ENCODE measurements around the gene ERFE. TPM values are rescaled to one million over a fixed set of nuclear protein-coding genes. Genes with fewer than 3 reads are reported as not detected.

The ERFE gene
- total RNA-seq, 4 donors from 2014 or later = 0.40 to 0.57 (median 0.53) TPM; not detected in 1

DNA sequence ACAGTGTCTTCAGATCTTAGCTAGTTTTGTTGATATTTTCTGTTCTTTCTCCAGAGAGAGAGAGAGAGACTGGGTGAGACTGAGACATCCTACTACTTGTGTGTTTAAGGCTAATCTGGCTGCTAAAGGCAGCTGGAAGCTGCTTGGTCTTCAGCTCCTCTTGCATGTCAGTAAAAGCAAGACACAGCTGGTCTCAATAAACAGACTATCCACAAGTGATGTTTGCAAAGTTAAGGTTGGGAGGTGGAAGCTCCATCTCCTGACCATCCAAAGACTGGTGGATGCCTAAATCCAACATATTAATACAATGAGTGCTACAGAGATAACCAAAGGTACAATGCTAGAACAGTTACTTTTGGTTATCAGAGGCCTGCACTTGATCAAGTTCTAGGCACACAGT lies 17.8 kb downstream of the ERFE start:
- TF ChIP-seq CTCF (IDR thresholded peaks at IDR 0.05) (no peak), POLR2A (IDR thresholded peaks at IDR 0.05) (no peak)
- H3K27ac ChIP-seq = peak overlapping the region in 2 of 4 donors; percentile 12 to 56

GRCh38 chr2:238180554-238180953 lies 21.8 kb downstream of the ERFE start:
- no peak overlapping the region for H3K4me3 ChIP-seq
- H3K36me3 ChIP-seq = peaks cover 0 to 94% (median 0%) of the 10 kb centered on the region in 3 donors
- no peak overlapping the region for H3K27ac ChIP-seq
- no peaks in the 10 kb centered on the region for H3K9me3 ChIP-seq
- TF ChIP-seq POLR2A (IDR thresholded peaks at IDR 0.05) = no peak
- H3K27me3 ChIP-seq = no peaks in the 10 kb centered on the region
- no peak for DNase-seq
- no peaks in the 10 kb centered on the region for H3K4me1 ChIP-seq

More for the DNA sequence above, 17.8 kb downstream of the ERFE start:
- H3K9me3 ChIP-seq = no peaks in the 10 kb centered on the region
- no peak overlapping the region for H3K4me3 ChIP-seq
- peaks cover 0 to 85% (median 0%) of the 10 kb centered on the region in 3 donors for H3K36me3 ChIP-seq
- no peaks in the 10 kb centered on the region for H3K27me3 ChIP-seq
- H3K4me1 ChIP-seq = no peaks in the 10 kb centered on the region
- no peak for DNase-seq

GRCh38 chr2:238182362-238182761 lies 23.6 kb downstream of the ERFE start:
- Histone ChIP-seq H3K4me3 (no peak overlapping the region), H3K4me1 (no peaks in the 10 kb centered on the region), H3K27ac (no peak overlapping the region), H3K36me3 (peaks cover 0 to 100% (median 0%) of the 10 kb centered on the region in 3 donors), H3K9me3 (no peaks in the 10 kb centered on the region), H3K27me3 (no peaks in the 10 kb centered on the region)
- no peak for DNase-seq
- TF ChIP-seq POLR2A (IDR thresholded peaks at IDR 0.05) (no peak), CTCF (IDR thresholded peaks at IDR 0.05) (no peak)

DNA sequence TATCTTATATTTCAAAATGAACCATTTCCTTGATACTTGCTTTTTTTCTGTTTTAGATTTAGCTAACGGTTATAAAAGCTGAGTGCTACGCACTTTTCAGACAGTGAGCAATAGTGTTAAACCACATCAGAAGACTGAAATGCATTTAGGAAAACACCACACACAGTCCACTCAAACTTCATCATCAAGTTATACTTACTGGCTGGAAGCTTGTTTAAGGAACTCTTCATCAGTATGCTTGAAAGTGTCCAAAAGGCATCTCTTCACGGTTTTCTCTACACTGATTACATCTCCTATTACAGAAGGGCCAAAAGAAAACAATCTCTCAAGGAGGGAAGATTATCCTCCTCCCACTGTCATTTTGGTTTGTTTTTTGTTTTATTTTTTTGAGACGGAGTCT lies 25.1 kb downstream of the ERFE start:
- H3K4me1 ChIP-seq = no peaks in the 10 kb centered on the region
- peaks cover 0 to 100% (median 0%) of the 10 kb centered on the region in 3 donors for H3K36me3 ChIP-seq
- H3K9me3 ChIP-seq = no peaks in the 10 kb centered on the region
- H3K27me3 ChIP-seq = no peaks in the 10 kb centered on the region
- DNase-seq = no peak
- no peak for TF ChIP-seq CTCF (IDR thresholded peaks at IDR 0.05)
- TF ChIP-seq POLR2A (IDR thresholded peaks at IDR 0.05) = no peak
- no peak overlapping the region for H3K4me3 ChIP-seq
- no peak overlapping the region for H3K27ac ChIP-seq

DNA sequence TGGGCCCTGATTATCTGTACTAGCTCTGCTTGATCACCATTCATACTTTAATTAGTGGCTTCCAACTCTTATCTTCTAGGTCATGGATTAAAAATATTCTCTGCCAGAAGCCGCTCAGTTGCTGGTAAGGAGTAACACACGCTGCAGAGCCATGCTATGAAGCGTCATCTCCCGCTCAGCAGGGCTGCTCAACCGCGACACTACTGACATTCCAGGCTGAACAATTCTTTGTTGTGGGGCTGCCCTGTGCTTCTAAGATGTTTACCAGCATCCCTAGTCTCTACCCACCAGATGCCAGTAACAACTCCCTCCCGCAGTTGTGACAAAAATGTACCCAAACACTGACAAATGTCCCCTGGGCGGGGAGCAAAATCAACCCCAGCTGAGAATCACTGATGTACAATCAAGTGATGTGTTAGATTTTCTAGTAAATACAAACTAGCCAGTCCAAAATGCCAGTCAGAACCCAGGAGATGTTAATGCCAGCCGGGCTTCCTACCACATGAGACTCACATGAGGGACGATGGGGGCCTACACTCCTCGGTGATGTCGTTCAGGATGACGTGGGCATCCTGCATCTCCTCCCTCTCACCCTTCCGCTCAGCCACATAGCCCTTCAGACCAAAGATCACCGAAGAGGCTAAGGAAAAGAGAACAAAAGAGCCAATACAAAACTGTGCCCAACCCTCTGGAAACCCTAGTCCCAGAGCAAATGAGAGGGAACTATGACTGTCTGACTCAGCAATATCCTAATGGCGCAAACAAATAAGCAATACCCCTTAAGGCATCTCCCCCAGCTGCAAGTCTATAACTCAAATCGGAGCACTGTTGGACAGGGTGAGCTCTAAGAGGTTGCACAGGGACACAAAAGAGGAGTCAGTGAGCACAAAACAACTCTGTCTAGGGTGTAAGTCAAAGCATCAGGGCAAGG lies 29.1 kb downstream of the ERFE start:
- no peak for TF ChIP-seq POLR2A (IDR thresholded peaks at IDR 0.05)
- TF ChIP-seq CTCF (IDR thresholded peaks at IDR 0.05) = no peak
- no peaks in the 10 kb centered on the region for H3K27me3 ChIP-seq
- no peak overlapping the region for H3K27ac ChIP-seq
- no peak overlapping the region for H3K4me3 ChIP-seq
- no peaks in the 10 kb centered on the region for H3K9me3 ChIP-seq
- DNase-seq = no peak
- peaks cover 0 to 100% (median 0%) of the 10 kb centered on the region in 3 donors for H3K36me3 ChIP-seq
- no peaks in the 10 kb centered on the region for H3K4me1 ChIP-seq

- H3K9me3 ChIP-seq = no peaks in the 10 kb centered on the region
- H3K27ac ChIP-seq = no peak overlapping the region
- TF ChIP-seq POLR2A (IDR thresholded peaks at IDR 0.05) (no peak), CTCF (IDR thresholded peaks at IDR 0.05) (no peak)
- H3K27me3 ChIP-seq = no peaks in the 10 kb centered on the region
- no peaks in the 10 kb centered on the region for H3K4me1 ChIP-seq
- no peak overlapping the region for H3K4me3 ChIP-seq
- peaks cover 0 to 95% (median 0%) of the 10 kb centered on the region in 3 donors for H3K36me3 ChIP-seq
- no peak for DNase-seq
Observed at GRCh38 chr2:238190445-238190844, 31.7 kb downstream of the ERFE start.
